A549 (cell line): ENCODE data around the gene PACSIN1. TPM values are rescaled to one million over a fixed set of nuclear protein-coding genes. Genes with fewer than 3 reads are reported as not detected.

Experiments used
- ATAC-seq, 2 experiments: fragments of 200-7000 bp in 1 of 2; fragments of >200 bp in 1 of 2; cut with Nextera tagmentation in 1 of 2; cut with Tn5 transposase in 1 of 2; 3 replicates each; pipeline versions ENCODE4 v1.8.0 to v1.9.1; 2018 to 2020; ENCODE audit warnings: mild to moderate bottlenecking in 1 of 2, moderate library complexity in 1 of 2
- CTCF ChIA-PET: fragments of 300-600 bp; sonication (Branson Sonifier 250); formaldehyde crosslinking; extraction: SDS; loops from one replicate; lab custom pipeline; 2021; ENCODE audit warnings: antibody characterized with exemption, inconsistent platforms; lab: Yijun Ruan, JAX
- POLR2A ChIA-PET: fragments of 350-600 bp; formaldehyde crosslinking; extraction: SDS; loops from one replicate; lab custom pipeline; 2021; ENCODE audit warnings: antibody characterized with exemption, inconsistent platforms; lab: Yijun Ruan, JAX
- DNase-seq, 2 experiments: peaks; one replicate each; pipeline versions ENCODE4 v3.0.0 to v3.0.0-alpha.2; 2011 to 2016; ENCODE audit warnings: low read depth in 1 of 2, low spot score in 1 of 2
- FAIRE-seq: peaks from 2 replicates; lab custom pipeline; 2011; peaks lifted over from hg19 to GRCh38; lab: Jason Lieb, UNC
- H3K27ac ChIP-seq, 2 experiments: fragments of >200 bp; sonication (Bioruptor Twin); formaldehyde crosslinking; 3 replicates each; pipeline ENCODE4 v1.5.1; 2016 to 2017
- H3K4me1 ChIP-seq: fragments of >200 bp; sonication (Bioruptor Twin); formaldehyde crosslinking; 3 replicates; pipeline ENCODE4 v1.6.1; 2016
- H3K4me2 ChIP-seq: fragments of >200 bp; sonication (Bioruptor Twin); formaldehyde crosslinking; 3 replicates; pipeline ENCODE4 v1.6.1; 2016
- H3K4me3 ChIP-seq: fragments of >200 bp; sonication (Bioruptor Twin); formaldehyde crosslinking; 3 replicates; pipeline ENCODE4 v1.5.1; 2016
- H3K9me3 ChIP-seq: fragments of >200 bp; sonication (Bioruptor Twin); formaldehyde crosslinking; 3 replicates; pipeline ENCODE4 v1.6.1; 2016
- ATOH8 ChIP-seq: fragments of 250-450 bp; sonication (Bioruptor Pico); IDR thresholded peaks from 2 replicates; pipeline ENCODE4 v1.5.0; 2020; ENCODE audit warnings: low read depth, mild to moderate bottlenecking, moderate library complexity
- CHD4 ChIP-seq: fragments of 200-600 bp; sonication (generic); IDR thresholded peaks from 2 replicates; pipeline ENCODE4 v1.6.1; 2016; ENCODE audit warnings: antibody characterized with exemption, mild to moderate bottlenecking, borderline replicate concordance
- EHF ChIP-seq: fragments of 250-450 bp; sonication (Bioruptor Pico); IDR thresholded peaks from 2 replicates; pipeline ENCODE4 v1.5.0; 2020; ENCODE audit warnings: mild to moderate bottlenecking
- EP300 ChIP-seq, 2 experiments: fragments of >200 bp; sonication (Bioruptor Twin); formaldehyde crosslinking; IDR thresholded peaks; 2 replicates in 1 of 2; 3 replicates in 1 of 2; pipeline ENCODE4 v1.6.1; 2016 to 2017
- ESRRA ChIP-seq: fragments of 150-350 bp; IDR thresholded peaks from 2 replicates; pipeline ENCODE4 v1.6.1; 2014; ENCODE audit warnings: mild to moderate bottlenecking, low read length, borderline replicate concordance
- FOSB ChIP-seq: fragments of 250-450 bp; sonication (Bioruptor Pico); IDR thresholded peaks from 2 replicates; pipeline ENCODE4 v1.5.0; 2020; ENCODE audit warnings: mild to moderate bottlenecking, moderate library complexity
- HMGXB4 ChIP-seq: fragments of 250-450 bp; sonication (Bioruptor Pico); IDR thresholded peaks from 2 replicates; pipeline ENCODE4 v1.5.0; 2021; ENCODE audit warnings: mild to moderate bottlenecking, moderate library complexity, borderline replicate concordance
- HOXA7 ChIP-seq: fragments of 250-450 bp; sonication (Bioruptor Pico); IDR thresholded peaks from 2 replicates; pipeline ENCODE4 v1.5.0; 2020; ENCODE audit warnings: mild to moderate bottlenecking, moderate library complexity
- HOXB13 ChIP-seq: fragments of 250-450 bp; sonication (Bioruptor Pico); IDR thresholded peaks from 2 replicates; pipeline ENCODE4 v1.5.0; 2020; ENCODE audit warnings: low read depth, mild to moderate bottlenecking, moderate library complexity
- JUNB ChIP-seq: fragments of >200 bp; sonication (Bioruptor Twin); formaldehyde crosslinking; IDR thresholded peaks from 2 replicates; pipeline ENCODE4 v1.6.1; 2016
- KDM1A ChIP-seq: fragments of 200-600 bp; sonication (generic); IDR thresholded peaks from 2 replicates; pipeline ENCODE4 v1.6.1; 2016; ENCODE audit warnings: low read depth, mild to moderate bottlenecking
- KDM5A ChIP-seq: fragments of 200-600 bp; sonication (generic); IDR thresholded peaks from 2 replicates; pipeline ENCODE4 v1.6.1; 2016; ENCODE audit warnings: antibody characterized with exemption, mild to moderate bottlenecking
- MAX ChIP-seq: IDR thresholded peaks from 2 replicates; pipeline ENCODE4 v1.6.1; 2012
- NPAS2 ChIP-seq: fragments of 250-450 bp; sonication (Bioruptor Pico); IDR thresholded peaks from 2 replicates; pipeline ENCODE4 v1.8.0; 2022; ENCODE audit warnings: mild to moderate bottlenecking, moderate library complexity, borderline replicate concordance
- RAD21 ChIP-seq, 2 experiments: fragments of >200 bp in 1 of 2; sonication (Bioruptor Twin) in 1 of 2; formaldehyde crosslinking in 1 of 2; IDR thresholded peaks in 1 of 2; conservative IDR thresholded peaks in 1 of 2; 2 replicates in 1 of 2; 3 replicates in 1 of 2; pipeline ENCODE4 v1.6.1; 2012 to 2018; ENCODE audit warnings: inconsistent platforms in 1 of 2
- RCOR1 ChIP-seq: fragments of 150-350 bp; IDR thresholded peaks from 2 replicates; pipeline ENCODE4 v1.6.1; 2014; ENCODE audit warnings: antibody characterized with exemption, low read length, low read depth
- RNF2 ChIP-seq: fragments of 200-600 bp; sonication (generic); IDR thresholded peaks from 2 replicates; pipeline ENCODE4 v1.6.1; 2016; ENCODE audit warnings: low read depth, mild to moderate bottlenecking, antibody characterized with exemption, moderate library complexity, borderline replicate concordance
- TFCP2L1 ChIP-seq: fragments of 250-450 bp; sonication (Bioruptor Pico); IDR thresholded peaks from 2 replicates; pipeline ENCODE4 v1.5.0; 2021; ENCODE audit warnings: mild to moderate bottlenecking
- ZFP36 ChIP-seq: fragments of 450-650 bp; IDR thresholded peaks from 2 replicates; pipeline ENCODE4 v1.6.1; 2014; ENCODE audit warnings: borderline replicate concordance; ENCODE audit not compliant: partially characterized antibody
- ZSCAN20 ChIP-seq: fragments of 250-450 bp; sonication (Bioruptor Pico); IDR thresholded peaks from 2 replicates; pipeline ENCODE4 v1.8.0; 2022; ENCODE audit warnings: mild to moderate bottlenecking, moderate library complexity
- WGBS: methylation state at CpG from one replicate; pipeline ENCODE4 v1.1.6; 2017; ENCODE audit errors: missing lambda C conversion rate; 5-methylcytosine and 5-hydroxymethylcytosine counted together
- polyA plus RNA-seq, 4 experiments: library from polyadenylated mRNA; depleted of rRNA in 3 of 4; stranded (reverse); fragments of >200 nt; fragmentation: RNase III in 1 of 4; extraction: RNeasy Plus Mini Kit Qiagen cat#74134 plus additional on column Dnase treatment in 1 of 4; gene quantifications; 2 replicates in 3 of 4; 3 replicates in 1 of 4; pipeline ENCODE4 v1.2.3, GENCODE V29; 2011 to 2017
- TF ChIP-seq, protein P1 (sequence below): fragments of >200 bp; sonication (Bioruptor Twin); formaldehyde crosslinking; IDR thresholded peaks from 2 replicates; pipeline ENCODE4 v1.6.1; 2016

The PACSIN1 gene
- polyA plus RNA-seq, 2 of the 4 experiments (the other 2 are of a cell fraction) = 0.14 to 0.30 TPM

- CTCF ChIA-PET = no interaction called here
Measured at GRCh38 chr6:34576286-34576955, 110.5 kb downstream of the PACSIN1 start.

DNA sequence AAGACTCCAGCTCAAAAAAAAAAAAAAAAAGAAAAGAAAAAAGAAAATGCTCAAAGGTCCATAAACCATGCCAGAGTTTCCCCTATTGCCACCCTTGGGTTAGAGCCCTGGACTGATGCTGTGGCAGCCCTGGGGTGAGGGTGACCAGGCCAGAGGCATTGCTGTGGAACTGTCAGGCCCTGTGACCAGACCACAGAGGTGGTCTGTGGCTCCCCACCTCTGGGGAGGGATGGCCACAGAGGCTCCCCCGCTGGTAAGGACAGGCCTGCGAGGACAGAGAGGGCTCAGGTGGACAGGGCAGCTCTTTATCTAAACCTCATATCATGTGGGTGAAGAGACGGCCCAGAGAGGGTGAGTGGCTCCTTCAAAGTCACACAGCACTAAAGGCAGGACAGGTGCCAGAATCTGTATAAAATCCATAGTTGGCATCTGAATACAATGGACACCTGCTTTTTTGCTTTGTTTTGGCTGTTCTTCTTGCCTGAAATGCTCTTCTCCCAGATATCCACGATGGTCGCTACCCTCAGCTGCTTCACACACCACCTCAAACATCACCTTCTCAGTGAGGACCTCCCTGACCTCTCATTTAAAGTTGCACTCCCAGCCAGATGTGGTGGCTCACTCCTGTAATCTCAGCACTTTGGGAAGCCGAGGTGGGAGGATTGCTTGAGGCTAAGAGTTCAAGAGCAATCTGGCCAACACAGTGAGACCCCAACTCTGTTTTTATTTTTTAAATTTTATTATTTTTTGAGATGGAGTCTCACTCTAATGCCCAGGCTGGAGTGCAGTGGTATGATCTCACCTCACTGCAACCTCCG is 112.8 kb downstream of the PACSIN1 start:
- Histone ChIP-seq H3K9me3 (no peaks in the 10 kb centered on the region), H3K27ac (no peak overlapping the region), H3K4me1 (no peaks in the 10 kb centered on the region), H3K4me2 (no peak overlapping the region), H3K4me3 (no peak overlapping the region)
- TF ChIP-seq HOXB13 (no peak), ZFP36 (peak; percentile 63)
- WGBS = 82% methylated on average over 6 of the region's 7 CpGs
- FAIRE-seq (no peak), ATAC-seq (no peak), DNase-seq (no peak)
- ChIA-PET POLR2A (interaction anchor here (0.6 kb wide), 1 partner anchor 23 kb away, joined by 3 read pairs; no protein-coding TSS in a partner anchor), CTCF (no interaction called here)

More at GRCh38 chr6:34576286-34576955, 110.5 kb downstream of the PACSIN1 start:
- H3K27ac ChIP-seq = no peak overlapping the region
- no peak overlapping the region for H3K4me2 ChIP-seq
- no peak for FAIRE-seq
- no peaks in the 10 kb centered on the region for H3K9me3 ChIP-seq
- WGBS = 91% methylated on average over 17 of the region's 18 CpGs
- TF ChIP-seq CHD4 (no peak), NPAS2 (no peak), MAX (no peak), JUNB (no peak), EHF (no peak)
- TF ChIP-seq, protein P1, sequence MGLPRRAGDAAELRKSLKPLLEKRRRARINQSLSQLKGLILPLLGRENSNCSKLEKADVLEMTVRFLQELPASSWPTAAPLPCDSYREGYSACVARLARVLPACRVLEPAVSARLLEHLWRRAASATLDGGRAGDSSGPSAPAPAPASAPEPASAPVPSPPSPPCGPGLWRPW = no peak
- TF ChIP-seq, all 56 proteins: peak for 0
- POLR2A ChIA-PET = no interaction called here
- DNase-seq (no peak), ATAC-seq (no peak)
- Histone ChIP-seq H3K4me3 (no peak overlapping the region), H3K4me1 (no peaks in the 10 kb centered on the region)

- ATAC-seq = no peak
- no peak for TF ChIP-seq RCOR1
- TF ChIP-seq FOSB (CRISPR knock-in tag) = no peak
- no peak for TF ChIP-seq TFCP2L1 (CRISPR knock-in tag)
- no peak for TF ChIP-seq HOXA7 (CRISPR knock-in tag)
- ChIA-PET POLR2A (no interaction called here), CTCF (interaction anchor here (1.1 to 1.6 kb wide), 2 partner anchors 16 to 121 kb away, joined by 3 to 4 read pairs; no protein-coding TSS in a partner anchor)
- H3K9me3 ChIP-seq = no peaks in the 10 kb centered on the region
- 86% methylated on average over 6 of the region's 6 CpGs for WGBS
- FAIRE-seq = no peak
- no peak overlapping the region for H3K4me2 ChIP-seq
- DNase-seq = no peak
- H3K27ac ChIP-seq = no peak overlapping the region
- H3K4me1 ChIP-seq = peaks cover 8% of the 10 kb centered on the region; the same call in 2 of the 3 replicates
- no peak overlapping the region for H3K4me3 ChIP-seq
Measured at GRCh38 chr6:34580707-34581560, 115.1 kb downstream of the PACSIN1 start.

GRCh38 chr6:34581561-34581920 is 115.7 kb downstream of the PACSIN1 start:
- ChIA-PET CTCF (interaction anchor here (1.0 kb wide), 1 partner anchor 27 kb away, joined by 3 read pairs; no protein-coding TSS in a partner anchor), POLR2A (no interaction called here)

More at GRCh38 chr6:34581561-34581920, 115.7 kb downstream of the PACSIN1 start:
- Histone ChIP-seq H3K4me3 (no peak overlapping the region), H3K9me3 (no peaks in the 10 kb centered on the region), H3K4me1 (peaks cover 8% of the 10 kb centered on the region; the same call in 2 of the 3 replicates), H3K27ac (no peak overlapping the region), H3K4me2 (no peak overlapping the region)
- DNase-seq = no peak
- no peak for ATAC-seq
- WGBS = 97% methylated on average over 3 of the region's 4 CpGs
- FAIRE-seq = no peak
- TF ChIP-seq KDM1A (no peak), HMGXB4 (no peak), ATOH8 (no peak), RAD21 (conservative IDR thresholded peaks at IDR 0.05 in 1 of 2, IDR thresholded peaks at IDR 0.05 in 1 of 2) (no peak), RNF2 (no peak), ESRRA (no peak), ZSCAN20 (CRISPR knock-in tag) (no peak), EP300 (IDR thresholded peaks at IDR 0.05) (no peak), KDM5A (no peak)
